GM10847 (cell line): ENCODE measurements around the gene MRPL21.

Source experiments
- POLR2A ChIP-seq: IDR thresholded peaks from 2 replicates; pipeline ENCODE4 v1.6.1; 2011; ENCODE audit not compliant: insufficient read length; ENCODE audit errors: extremely low read depth

The MRPL21 gene

GRCh38 chr11:68868221-68868835, 35.3 kb downstream of the MRPL21 start:
- no peak for TF ChIP-seq POLR2A

- TF ChIP-seq POLR2A: no peak
Observed at GRCh38 chr11:68867066-68867465, 36.6 kb downstream of the MRPL21 start.

- no peak for TF ChIP-seq POLR2A
Observed at GRCh38 chr11:68865241-68865640, 38.4 kb downstream of the MRPL21 start.

- TF ChIP-seq POLR2A: no peak
Observed at GRCh38 chr11:68863553-68864265, 39.9 kb downstream of the MRPL21 start.

- no peak for TF ChIP-seq POLR2A
Observed at GRCh38 chr11:68862421-68862820, 41.2 kb downstream of the MRPL21 start.

GRCh38 chr11:68859123-68859522, 44.5 kb downstream of the MRPL21 start:
- TF ChIP-seq POLR2A: no peak

- no peak for TF ChIP-seq POLR2A
Observed at GRCh38 chr11:68857037-68857586, 46.5 kb downstream of the MRPL21 start.

GRCh38 chr11:68855205-68855981, 48.2 kb downstream of the MRPL21 start:
- TF ChIP-seq POLR2A: no peak

- TF ChIP-seq POLR2A: no peak
Observed at GRCh38 chr11:68854273-68854958, 49.2 kb downstream of the MRPL21 start.

- TF ChIP-seq POLR2A: no peak
Observed at GRCh38 chr11:68852628-68853027, 51.0 kb downstream of the MRPL21 start.

- TF ChIP-seq POLR2A: no peak
Observed at GRCh38 chr11:68848429-68848828, 55.2 kb downstream of the MRPL21 start.

- no peak for TF ChIP-seq POLR2A
Observed at GRCh38 chr11:68847395-68847794, 56.2 kb downstream of the MRPL21 start.

- no peak for TF ChIP-seq POLR2A
Observed at GRCh38 chr11:68845351-68846002, 58.2 kb downstream of the MRPL21 start.

GRCh38 chr11:68844801-68845200, 58.8 kb downstream of the MRPL21 start:
- no peak for TF ChIP-seq POLR2A

GRCh38 chr11:68844376-68844775, 59.3 kb downstream of the MRPL21 start:
- no peak for TF ChIP-seq POLR2A
